HT-29 (cell line): ENCODE data around the gene SCML2. TPM values are rescaled to one million over a fixed set of nuclear protein-coding genes. Genes with fewer than 3 reads are reported as not detected.
"Not testable (repeated sequence)": the region's sequence is repeated elsewhere in the genome, so short reads cannot be mapped to it uniquely, and the experiment has no call there.

Source experiments
- DNase-seq: peaks from one replicate; pipeline ENCODE4 v3.0.0-alpha.2; 2015; ENCODE audit warnings: low spot score
- total RNA-seq: library from RNA; depleted of rRNA; stranded (reverse); fragments of >200 nt; shearing (Covaris generic); gene quantifications from 2 replicates; pipeline ENCODE4 v1.2.3, GENCODE V29; 2014; rRNA removed

SCML2 gene
- total RNA-seq: 0.47 and 0.66 TPM in 2 replicates

- no peak for DNase-seq
Measured at GRCh38 chrX:18354369-18355223, at the start of gene SCML2. SCML2 (minus strand) TSS chrX:18354688; CDS start chrX:18334071, 20,617 bp downstream.

GRCh38 chrX:18401848-18402213, 47.3 kb upstream of the SCML2 start:
- DNase-seq: no peak

GRCh38 chrX:18394477-18394876, 40.0 kb upstream of the SCML2 start:
- no peak for DNase-seq

DNA sequence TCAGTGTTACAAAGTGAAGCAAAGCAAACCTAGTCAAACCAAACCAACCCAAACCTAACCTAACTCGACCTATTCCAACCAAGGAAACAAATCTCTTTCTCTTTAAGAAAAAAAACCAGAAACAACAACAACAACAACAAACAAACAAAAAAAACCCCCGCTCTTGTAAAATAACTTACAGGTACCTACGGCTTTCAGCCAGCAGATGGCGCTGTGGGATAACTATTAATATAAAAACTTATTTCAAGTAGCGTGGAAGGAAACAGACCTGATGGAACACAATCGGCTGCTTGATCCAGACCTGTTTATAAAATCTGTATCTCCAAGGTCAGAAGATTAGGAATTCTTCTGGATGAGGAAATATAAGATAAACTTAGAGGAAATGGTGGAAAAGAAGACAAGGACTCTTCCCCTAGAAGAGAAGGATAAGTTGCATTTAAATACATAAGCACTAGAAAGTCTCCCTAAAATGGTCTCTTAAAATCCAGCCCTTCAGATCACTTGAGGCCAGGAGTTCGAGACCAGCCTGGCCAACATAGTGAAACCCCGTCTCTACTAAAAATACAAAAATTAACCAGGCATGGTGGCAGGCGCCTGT, 36.6 kb upstream of the SCML2 start:
- peak; percentile 72 for DNase-seq

DNA sequence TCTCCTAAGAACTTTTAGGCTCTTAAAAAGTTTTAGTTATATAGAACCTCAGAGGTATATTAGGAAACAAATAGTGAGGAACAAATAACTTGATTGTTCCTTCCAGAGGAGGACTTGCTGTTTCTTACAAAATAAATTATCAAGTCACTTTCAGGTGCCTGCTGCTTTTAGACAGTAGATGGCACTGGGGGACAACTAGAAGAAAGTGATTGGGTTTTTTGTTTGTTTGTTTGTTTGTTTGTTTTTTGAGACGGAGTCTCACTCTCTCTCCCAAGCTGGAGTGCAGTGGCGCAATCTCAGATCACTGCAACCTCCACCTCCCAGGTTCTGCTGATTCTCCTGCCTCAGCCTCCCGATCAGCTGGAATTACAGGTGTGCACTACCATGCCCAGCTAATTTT, 35.5 kb upstream of the SCML2 start:
- no peak for DNase-seq

DNA sequence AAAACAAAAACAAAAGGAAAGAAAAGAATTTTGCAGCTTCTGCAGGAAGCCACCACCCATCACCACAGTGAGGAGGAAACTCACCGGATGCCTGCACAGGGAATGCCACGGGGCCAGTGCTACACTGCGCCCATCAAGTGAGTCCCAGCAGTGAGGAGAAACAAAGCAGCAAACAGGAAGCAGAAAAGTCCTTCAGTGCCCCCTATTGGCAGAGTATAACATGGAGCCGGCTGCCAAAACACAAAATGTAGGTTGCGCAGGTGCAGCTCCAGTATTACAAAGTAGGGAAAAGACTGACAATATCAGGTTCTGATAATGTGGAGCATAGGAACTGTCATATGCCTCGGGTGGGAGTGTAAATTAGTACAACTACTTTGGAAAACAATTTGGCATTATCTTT, 23.3 kb upstream of the SCML2 start:
- DNase-seq: peak; percentile 46

- not testable (repeated sequence) for DNase-seq
Measured at GRCh38 chrX:18375131-18375805, 20.8 kb upstream of the SCML2 start.

- DNase-seq: not testable (repeated sequence)
Measured at GRCh38 chrX:18369096-18369495, 14.6 kb upstream of the SCML2 start.

GRCh38 chrX:18368402-18368801, 13.9 kb upstream of the SCML2 start:
- DNase-seq: no peak

- no peak for DNase-seq
Measured at GRCh38 chrX:18360867-18361266, 6.4 kb upstream of the SCML2 start.

- no peak for DNase-seq
Measured at GRCh38 chrX:18353931-18354368, 538 bp downstream of the SCML2 start.

DNA sequence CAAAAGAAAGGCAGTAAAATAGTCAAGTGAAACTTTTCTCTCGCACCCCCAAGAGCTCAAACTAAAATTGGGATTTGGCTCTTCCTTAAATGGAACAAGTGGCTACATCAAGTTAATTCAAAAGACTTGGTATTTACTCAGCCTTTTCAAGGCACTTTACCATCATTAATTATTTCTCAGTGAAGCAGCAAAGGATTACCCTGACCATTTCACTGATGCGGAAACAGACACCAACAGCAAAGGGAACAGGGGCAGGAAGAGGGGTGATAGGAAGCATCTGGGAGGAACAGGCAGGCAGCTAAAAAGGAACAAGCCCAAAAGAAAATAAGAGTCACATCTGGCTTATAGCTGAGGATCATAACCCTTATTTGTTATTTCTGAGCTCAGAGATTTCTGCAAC, 2.7 kb downstream of the SCML2 start:
- DNase-seq: no peak

DNA sequence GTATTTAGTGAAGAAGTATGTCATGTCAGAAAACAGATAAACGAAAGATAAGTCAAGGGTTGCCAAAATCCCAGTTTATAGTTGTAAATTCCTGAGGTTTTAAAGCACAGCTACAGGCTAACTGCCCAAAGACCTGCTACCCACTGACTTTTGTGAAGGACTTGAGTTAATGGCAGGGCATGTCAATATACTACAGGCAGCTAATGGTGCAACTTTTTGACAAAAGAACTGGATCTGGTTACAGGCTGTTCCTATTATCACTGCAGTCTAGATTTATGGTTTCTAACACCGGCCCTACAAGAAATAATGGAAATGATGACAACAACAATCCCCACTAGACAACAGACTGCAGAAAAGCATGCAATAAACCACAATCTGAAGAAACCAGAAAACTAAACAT, 6.4 kb downstream of the SCML2 start:
- no peak for DNase-seq

DNA sequence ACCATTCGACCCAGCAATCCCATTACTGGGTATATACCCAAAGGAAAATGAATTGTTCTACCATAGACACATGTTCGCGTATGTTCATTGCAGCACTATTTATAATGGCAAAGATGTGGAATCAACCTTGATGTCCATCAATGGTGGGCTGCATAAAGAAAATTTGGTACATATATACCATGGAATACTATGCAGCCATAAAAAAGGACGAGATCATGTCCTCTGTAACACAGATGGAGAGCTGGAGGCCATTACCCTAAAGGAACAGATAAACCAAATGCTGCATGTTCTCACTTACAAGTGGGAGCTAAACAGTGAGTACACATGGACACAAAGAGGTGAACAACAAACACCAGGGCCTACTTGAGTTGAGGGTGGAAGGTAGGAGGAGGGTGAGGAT, 45.1 kb downstream of the SCML2 start:
- DNase-seq: no peak

- DNase-seq: no peak
Measured at GRCh38 chrX:18297251-18297650, 57.2 kb downstream of the SCML2 start.

DNA sequence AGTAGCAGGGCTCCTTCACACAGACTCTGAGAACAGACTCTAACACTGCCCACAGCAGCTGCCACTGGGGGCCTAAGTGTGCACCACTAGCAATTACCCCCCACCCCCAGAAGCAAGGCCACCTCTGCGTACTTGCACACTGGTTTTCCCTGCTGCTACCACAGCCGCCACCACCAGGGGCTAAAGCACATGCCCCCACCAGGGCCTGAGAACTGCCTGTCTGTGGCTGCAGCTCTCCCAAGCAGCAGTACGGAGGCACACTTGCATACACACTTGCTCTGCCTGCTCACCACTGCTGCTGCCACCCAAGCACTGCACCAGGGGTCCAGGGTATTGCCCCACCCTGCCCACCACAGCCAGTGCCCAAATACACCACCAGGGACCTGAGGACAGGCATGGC, 59.6 kb downstream of the SCML2 start:
- no peak for DNase-seq

DNA sequence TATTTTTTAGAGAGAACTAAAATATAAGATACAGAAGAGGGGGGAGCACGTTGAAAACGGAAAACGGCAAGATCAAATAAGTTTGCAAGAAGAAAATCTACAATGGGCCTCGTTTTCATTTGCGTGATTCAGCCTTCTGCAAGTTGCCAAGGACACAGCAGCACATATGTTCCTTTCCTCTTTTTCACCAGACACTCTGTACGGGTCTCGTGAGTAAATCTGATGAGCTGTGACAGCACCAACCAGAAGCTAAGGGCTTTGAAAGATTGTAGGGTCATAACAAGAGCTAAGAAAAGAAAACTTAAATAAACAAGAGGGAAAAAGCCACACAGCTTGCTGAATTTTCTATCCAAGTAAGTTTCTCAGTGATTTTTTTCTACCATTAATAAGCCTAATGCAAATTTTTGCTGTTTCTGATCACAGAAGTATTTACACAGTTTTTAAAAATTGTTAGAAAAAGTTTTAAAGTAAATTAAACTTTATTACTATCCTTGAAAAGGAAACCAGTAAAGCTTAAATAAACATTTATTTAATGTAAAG, 63.4 kb downstream of the SCML2 start:
- no peak for DNase-seq

DNA sequence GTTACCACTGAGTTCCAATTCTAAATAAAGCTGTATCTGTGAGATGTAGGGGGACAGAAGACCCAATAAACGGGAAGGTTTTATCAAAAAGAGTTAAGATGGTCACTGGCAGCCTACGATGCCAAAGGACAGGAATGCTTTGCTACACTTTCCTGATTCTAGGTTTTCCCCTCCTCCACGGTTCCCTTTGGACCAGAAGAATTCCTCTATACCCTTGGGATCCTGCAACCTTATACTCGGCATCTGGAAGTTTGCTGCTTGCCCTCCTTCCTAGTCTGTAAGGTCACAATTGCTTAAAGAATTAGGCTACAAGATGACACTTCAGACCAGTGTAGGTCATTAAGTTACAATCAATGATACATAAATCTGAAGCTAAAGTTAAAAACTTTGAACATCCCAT, 64.3 kb downstream of the SCML2 start:
- no peak for DNase-seq

GRCh38 chrX:18288716-18289115, 65.8 kb downstream of the SCML2 start:
- no peak for DNase-seq

- DNase-seq: no peak
Measured at GRCh38 chrX:18286322-18286831, 68.1 kb downstream of the SCML2 start.

- no peak for DNase-seq
Measured at GRCh38 chrX:18278449-18278848, 76.0 kb downstream of the SCML2 start.

DNA sequence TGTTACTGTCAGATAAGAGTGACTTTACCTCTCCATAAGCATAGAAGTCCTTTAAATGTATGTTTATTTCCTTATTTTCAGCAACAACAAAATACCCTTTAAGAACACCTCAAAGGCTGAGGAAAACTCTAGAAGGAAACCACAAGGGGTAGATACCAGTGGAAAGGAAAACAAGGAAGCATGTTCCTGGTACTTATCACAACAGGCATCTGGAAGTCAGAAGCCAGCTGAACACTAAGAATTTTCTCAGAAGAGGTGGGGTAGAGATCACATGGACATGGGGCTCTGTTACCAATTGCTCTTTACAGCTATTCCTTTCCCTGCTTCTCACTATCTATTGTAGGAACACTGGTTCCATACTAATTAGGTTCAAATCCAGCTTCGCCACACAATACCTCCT, 82.3 kb downstream of the SCML2 start:
- DNase-seq: no peak
